Esophagus squamous epithelium (tissue), 5 donors: ENCODE measurements around the gene AGTR1. TPM values are rescaled to one million over a fixed set of nuclear protein-coding genes. Genes with fewer than 3 reads are reported as not detected.

Source experiments
- DNase-seq: peaks from one replicate; lab custom pipeline; 2025; lab: John Stamatoyannopoulos, UW
- H3K27ac ChIP-seq, 4 donors: fragments of 200-600 bp; sonication (generic); one replicate each; pipeline ENCODE4 v1.5.1; 2016 to 2019; ENCODE audit warnings: mild to moderate bottlenecking in 1 of 4
- H3K27me3 ChIP-seq, 4 donors: fragments of 200-600 bp; sonication (generic); 1 replicate in 3 of 4; 2 replicates in 1 of 4; pipeline versions ENCODE4 v1.5.1 to v1.6.0; 2017 to 2021; ENCODE audit warnings: antibody characterized with exemption in 1 of 4
- H3K36me3 ChIP-seq, 3 donors: fragments of 200-600 bp; sonication (generic); one replicate each; pipeline ENCODE4 v1.5.1; 2016 to 2019
- H3K4me1 ChIP-seq, 3 donors: fragments of 200-600 bp; sonication (generic); one replicate each; pipeline ENCODE4 v1.5.1; 2017 to 2019
- H3K4me3 ChIP-seq, 4 donors: fragments of 200-600 bp; sonication (generic); 1 replicate in 3 of 4; 2 replicates in 1 of 4; pipeline ENCODE4 v1.5.1; 2016 to 2019; ENCODE audit warnings: mild to moderate bottlenecking in 2 of 4, moderate library complexity in 1 of 4
- H3K9me3 ChIP-seq, 3 donors: fragments of 200-600 bp; sonication (generic); one replicate each; pipeline ENCODE4 v1.5.1; 2016 to 2019
- CTCF ChIP-seq, 6 experiments: fragments of 450-650 bp in 4 of 6; fragments of 200-600 bp in 2 of 6; sonication (generic) in 2 of 6; IDR thresholded peaks; one replicate each; pipeline ENCODE4 v1.5.1; 2016 to 2019; ENCODE audit warnings: antibody characterized with exemption in 6 of 6, mild to moderate bottlenecking in 4 of 6, moderate library complexity in 4 of 6
- POLR2A ChIP-seq, 4 donors: fragments of 450-650 bp; IDR thresholded peaks; one replicate each; pipeline ENCODE4 v1.6.1; 2017; ENCODE audit warnings: antibody characterized with exemption in 4 of 4, mild to moderate bottlenecking in 4 of 4, moderate library complexity in 3 of 4
- WGBS, 2 donors: methylation state at CpG; one replicate each; pipeline ENCODE4 v1.1.5; 2018; 5-methylcytosine and 5-hydroxymethylcytosine counted together
- intact Hi-C: fragments of 100-400 bp; cut with DNase I; formaldehyde crosslinking; loops from one replicate; pipeline ENCODE4 v1.15.0; 2022
- total RNA-seq, 4 donors: library from RNA; depleted of rRNA; stranded (reverse); fragments of >200 nt; gene quantifications; one replicate each; pipeline ENCODE4 v1.1.0, GENCODE V29; 2016
- donor health status: DM: yes; HTN: yes; CAD: no.

Gene AGTR1
- total RNA-seq, result 1 to 10 TPM in 3 of 4 donors, not detected in 1; 1.1 to 4.4 (median 4.4) TPM

DNA sequence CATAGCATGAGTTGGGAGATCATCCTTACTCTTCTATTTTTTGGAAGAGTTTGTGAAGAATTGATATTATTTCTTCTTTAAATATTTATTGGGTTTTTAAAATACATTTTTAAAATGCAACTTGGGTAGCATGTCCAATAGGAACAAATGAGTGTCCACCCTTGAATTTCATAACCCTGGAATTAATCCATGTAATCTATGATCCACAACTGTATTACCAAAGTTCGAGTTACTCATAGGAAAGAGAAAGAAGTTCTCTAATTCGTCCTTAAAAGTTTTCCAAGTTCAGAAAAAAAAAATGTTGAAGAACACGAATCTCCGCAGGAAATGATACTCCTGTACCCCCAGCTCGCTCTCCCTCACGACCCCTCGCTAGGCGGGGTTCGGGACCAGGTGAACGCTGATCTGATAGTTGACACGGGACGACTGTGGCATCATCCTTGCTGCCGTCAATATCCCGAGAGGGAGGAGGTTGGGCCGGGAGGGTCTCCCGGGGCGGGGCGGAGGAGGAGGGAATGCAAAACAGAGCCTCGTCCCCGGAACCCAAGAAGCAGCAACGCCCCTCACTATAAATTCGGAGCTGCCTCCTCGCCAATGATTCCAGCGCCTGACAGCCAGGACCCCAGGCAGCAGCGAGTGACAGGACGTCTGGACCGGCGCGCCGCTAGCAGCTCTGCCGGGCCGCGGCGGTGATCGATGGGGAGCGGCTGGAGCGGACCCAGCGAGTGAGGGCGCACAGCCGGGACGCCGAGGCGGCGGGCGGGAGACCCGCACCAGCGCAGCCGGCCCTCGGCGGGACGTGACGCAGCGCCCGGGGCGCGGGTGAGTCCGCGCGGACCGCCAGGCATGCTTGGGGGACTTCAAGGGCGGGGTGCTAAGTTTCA lies at the start of gene AGTR1:
Gene AGTR1, plus strand, starts transcription at position 598 of the 884 bp plus-strand sequence. CDS start 43,133 bp downstream, outside the sequence.
- WGBS, 2 donors, result 8% methylated on average over 9 to 13 of the region's 61 CpGs
- DNase-seq, result no peak
- TF ChIP-seq POLR2A (IDR thresholded peaks at IDR 0.05) (peak in 2 of 4 donors; percentile 42 to 51), CTCF (IDR thresholded peaks at IDR 0.05) (no peak)
- H3K27ac ChIP-seq, result peak within 1 kb of the TSS in 3 of 4 donors; percentile 19 to 59 (median 54)
- H3K36me3 ChIP-seq, result no peaks in the 10 kb centered on the region
- H3K4me3 ChIP-seq, result peak within 1 kb of the TSS; percentile 22 to 69 (median 45)
- peaks cover 0 to 11% (median 0%) of the 10 kb centered on the region in 3 donors for H3K4me1 ChIP-seq
- no peaks in the 10 kb centered on the region for H3K9me3 ChIP-seq
- intact Hi-C loops, result no loop called here
- H3K27me3 ChIP-seq, result peaks cover 0 to 20% (median 0%) of the 10 kb centered on the region in 4 donors

DNA sequence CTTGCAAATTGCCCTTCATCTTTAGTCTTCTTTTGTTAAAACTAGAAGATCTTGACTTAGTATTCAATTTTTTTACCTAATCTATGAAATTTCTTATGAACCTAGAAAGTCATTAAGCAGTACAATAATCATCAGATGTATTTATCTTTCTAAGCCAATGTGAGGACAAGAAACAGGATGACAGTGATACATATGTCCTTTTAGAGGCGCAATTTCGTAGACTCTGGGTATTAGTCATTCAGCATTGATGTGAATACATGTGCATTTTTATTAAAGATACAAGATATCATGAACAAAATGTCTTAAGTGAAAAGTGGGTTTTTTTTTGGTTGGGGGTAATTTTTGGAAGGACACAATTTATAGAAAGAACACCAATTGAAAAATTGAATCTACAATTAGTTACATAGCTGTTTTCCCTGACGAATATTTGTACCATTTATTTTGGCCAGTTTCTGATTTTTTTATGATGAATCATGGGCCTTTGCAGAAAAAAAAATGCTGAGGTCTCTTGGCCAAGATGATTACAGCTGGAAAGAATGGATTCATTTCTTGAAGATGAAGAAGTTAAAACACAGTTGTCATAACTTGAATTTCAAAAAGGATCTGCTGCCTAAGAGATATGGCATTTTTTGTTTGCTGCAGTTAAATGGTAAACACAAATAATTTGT lies 48.9 kb upstream of the AGTR1 start:
- TF ChIP-seq POLR2A (IDR thresholded peaks at IDR 0.05) (no peak), CTCF (IDR thresholded peaks at IDR 0.05) (no peak)
- Histone ChIP-seq H3K9me3 (no peaks in the 10 kb centered on the region), H3K4me1 (no peaks in the 10 kb centered on the region), H3K27ac (no peak overlapping the region), H3K27me3 (no peaks in the 10 kb centered on the region), H3K36me3 (no peaks in the 10 kb centered on the region), H3K4me3 (no peak overlapping the region)
- DNase-seq, result no peak
- intact Hi-C loops, result no loop called here
- 63 to 71% methylated on average over 3 of the region's 3 CpGs for WGBS, 2 donors

GRCh38 chr3:148651549-148651948 lies 46.2 kb upstream of the AGTR1 start:
- WGBS, 2 donors, result 65 to 74% methylated on average over 6 of the region's 6 CpGs
- H3K36me3 ChIP-seq, result no peaks in the 10 kb centered on the region
- H3K4me3 ChIP-seq, result no peak overlapping the region
- no peak for TF ChIP-seq CTCF (IDR thresholded peaks at IDR 0.05)
- no peak for TF ChIP-seq POLR2A (IDR thresholded peaks at IDR 0.05)
- H3K27ac ChIP-seq, result no peak overlapping the region
- DNase-seq, result no peak
- intact Hi-C loops, result no loop called here
- H3K27me3 ChIP-seq, result no peaks in the 10 kb centered on the region
- H3K4me1 ChIP-seq, result no peaks in the 10 kb centered on the region
- no peaks in the 10 kb centered on the region for H3K9me3 ChIP-seq

DNA sequence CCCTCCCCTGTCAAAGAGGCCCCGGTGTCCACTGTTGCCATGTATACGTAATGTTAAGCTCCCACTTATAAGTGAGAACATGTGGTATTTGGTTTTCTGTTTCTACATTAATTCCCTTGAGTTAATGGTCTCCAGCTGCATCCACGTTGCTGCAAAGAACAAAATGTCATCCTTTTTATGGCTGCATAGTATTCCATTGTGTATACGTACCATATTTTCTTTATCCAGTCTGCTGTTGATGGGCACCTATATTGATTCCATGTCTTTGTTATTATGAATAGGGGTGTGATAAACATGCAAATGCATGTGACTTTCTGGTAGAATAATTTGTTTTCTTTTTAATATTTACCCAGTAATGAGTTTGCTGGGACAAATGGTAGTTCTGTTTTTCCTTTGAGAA lies 43.3 kb upstream of the AGTR1 start:
- Histone ChIP-seq H3K4me3 (no peak overlapping the region), H3K27me3 (no peaks in the 10 kb centered on the region), H3K9me3 (no peaks in the 10 kb centered on the region), H3K27ac (no peak overlapping the region), H3K36me3 (no peaks in the 10 kb centered on the region), H3K4me1 (no peaks in the 10 kb centered on the region)
- intact Hi-C loops, result no loop called here
- no peak for DNase-seq
- 76 to 80% methylated on average over 4 of the region's 4 CpGs for WGBS, 2 donors
- TF ChIP-seq CTCF (IDR thresholded peaks at IDR 0.05) (no peak), POLR2A (IDR thresholded peaks at IDR 0.05) (no peak)

- Histone ChIP-seq H3K27me3 (no peaks in the 10 kb centered on the region), H3K36me3 (no peaks in the 10 kb centered on the region), H3K4me1 (no peaks in the 10 kb centered on the region), H3K27ac (no peak overlapping the region), H3K9me3 (no peaks in the 10 kb centered on the region), H3K4me3 (no peak overlapping the region)
- DNase-seq, result no peak
- intact Hi-C loops, result no loop called here
- no peak for TF ChIP-seq POLR2A (IDR thresholded peaks at IDR 0.05)
- TF ChIP-seq CTCF (IDR thresholded peaks at IDR 0.05), result no peak
- WGBS, 2 donors, result 35 to 57% methylated on average over 4 of the region's 4 CpGs
These were observed 40.2 kb upstream of the AGTR1 start for GRCh38 chr3:148657470-148657869.
